H1 (cell line): ENCODE data around the gene ZNF24. TPM values are rescaled to one million over a fixed set of nuclear protein-coding genes. Genes with fewer than 3 reads are reported as not detected.

Source experiments
- BACH1 ChIP-seq: IDR thresholded peaks from 2 replicates; pipeline ENCODE4 v1.6.1; 2012; ENCODE audit warnings: low read length, improper control_type of control experiment
- CBX5 ChIP-seq: fragments of 300-800, 300-1000 bp; sonication (generic); IDR thresholded peaks from 2 replicates; pipeline ENCODE4 v1.7.1; 2016; ENCODE audit warnings: antibody characterized with exemption, low read length, low read depth
- CBX8 ChIP-seq: fragments of 300-800, 300-1000 bp; sonication (generic); IDR thresholded peaks from 2 replicates; pipeline ENCODE4 v1.7.1; 2016; ENCODE audit warnings: low read depth, low read length, borderline replicate concordance
- CREB1 ChIP-seq: IDR thresholded peaks from 2 replicates; pipeline ENCODE4 v1.6.1; 2012; ENCODE audit warnings: inconsistent platforms
- CTBP2 ChIP-seq: IDR thresholded peaks from 2 replicates; pipeline ENCODE4 v1.7.0; 2011; ENCODE audit warnings: borderline replicate concordance, mild to moderate bottlenecking, moderate library complexity, mixed read lengths, low read length; ENCODE audit not compliant: insufficient read depth, insufficient read length
- EP300 ChIP-seq, 2 experiments: IDR thresholded peaks; 1 replicate in 1 of 2; 2 replicates in 1 of 2; pipeline ENCODE4 v1.6.1; 2011 to 2012; ENCODE audit warnings: low read depth in 2 of 2, low read length in 2 of 2, mild to moderate bottlenecking in 2 of 2, borderline replicate concordance in 1 of 2, inconsistent platforms in 1 of 2, moderate library complexity in 1 of 2
- FOSL1 ChIP-seq: IDR thresholded peaks from 2 replicates; pipeline ENCODE4 v1.6.1; 2011; ENCODE audit warnings: mild to moderate bottlenecking, low read depth, low read length, moderate library complexity; ENCODE audit not compliant: insufficient read depth
- GABPA ChIP-seq: IDR thresholded peaks from 2 replicates; pipeline ENCODE4 v1.6.1; 2011; ENCODE audit warnings: mild to moderate bottlenecking, low read length, moderate library complexity, borderline replicate concordance; ENCODE audit not compliant: insufficient read depth
- HDAC6 ChIP-seq: IDR thresholded peaks from one replicate; pipeline ENCODE4 v1.7.1; 2012; ENCODE audit warnings: low read depth, mild to moderate bottlenecking, inconsistent platforms, low read length, moderate library complexity
- KDM1A ChIP-seq: fragments of 200-600, 300-600 bp; sonication (generic); IDR thresholded peaks from 2 replicates; pipeline ENCODE4 v1.7.1; 2016; ENCODE audit warnings: mild to moderate bottlenecking, low read length, borderline replicate concordance
- KDM4A ChIP-seq: IDR thresholded peaks from one replicate; pipeline ENCODE4 v1.7.1; 2012; ENCODE audit warnings: low read depth, mild to moderate bottlenecking, moderate library complexity, low read length, inconsistent platforms; ENCODE audit not compliant: severe bottlenecking
- KDM5A ChIP-seq: fragments of 200-600 bp; IDR thresholded peaks from 2 replicates; pipeline ENCODE4 v1.7.1; 2012; ENCODE audit warnings: mild to moderate bottlenecking, low read length, inconsistent platforms, mixed read lengths
- MAFK ChIP-seq: IDR thresholded peaks from 2 replicates; pipeline ENCODE4 v1.6.1; 2012; ENCODE audit warnings: low read depth, mild to moderate bottlenecking, improper control_type of control experiment, low read length
- NRF1 ChIP-seq: IDR thresholded peaks from 2 replicates; pipeline ENCODE4 v1.6.1; 2011; ENCODE audit warnings: mild to moderate bottlenecking, low read depth, low read length, improper control_type of control experiment
- RFX5 ChIP-seq: IDR thresholded peaks from 2 replicates; pipeline ENCODE4 v1.6.1; 2011; ENCODE audit warnings: low read depth, low read length, improper control_type of control experiment, borderline replicate concordance
- RXRA ChIP-seq: IDR thresholded peaks from 2 replicates; pipeline ENCODE4 v1.6.1; 2011; ENCODE audit warnings: low read depth, mild to moderate bottlenecking, low read length, moderate library complexity; ENCODE audit not compliant: insufficient read depth
- SIN3A ChIP-seq, 2 experiments: IDR thresholded peaks in 1 of 2; conservative IDR thresholded peaks in 1 of 2; 2 replicates each; pipeline ENCODE4 v1.6.1; 2011 to 2012; ENCODE audit warnings: low read length in 2 of 2, improper control_type of control experiment in 1 of 2, low read depth in 1 of 2, mild to moderate bottlenecking in 1 of 2
- SIX5 ChIP-seq: IDR thresholded peaks from 2 replicates; pipeline ENCODE4 v1.6.1; 2011; ENCODE audit warnings: mild to moderate bottlenecking, low read depth, low read length
- SRF ChIP-seq: IDR thresholded peaks from 2 replicates; pipeline ENCODE4 v1.6.1; 2011; ENCODE audit warnings: mild to moderate bottlenecking, low read depth, low read length, moderate library complexity
- TAF7 ChIP-seq: optimal IDR thresholded peaks from 2 replicates; pipeline ENCODE3; 2011; ENCODE audit warnings: low read depth, mild to moderate bottlenecking, inconsistent platforms, low read length, moderate library complexity, borderline replicate concordance
- TBP ChIP-seq: IDR thresholded peaks from 2 replicates; pipeline ENCODE4 v1.6.1; 2011; ENCODE audit warnings: low read depth, low read length, improper control_type of control experiment
- ZNF274 ChIP-seq: IDR thresholded peaks from 2 replicates; pipeline ENCODE4 v1.7.0; 2012; ENCODE audit warnings: low read length, borderline replicate concordance; ENCODE audit errors: extremely low read depth
- polyA plus RNA-seq, 7 experiments: library from polyadenylated mRNA; depleted of rRNA in 3 of 7; stranded (reverse) in 5 of 7; unstranded in 2 of 7; fragments of >200 nt in 5 of 7; fragments of 200-250 nt in 2 of 7; gene quantifications; 1 replicate in 5 of 7; 2 replicates in 1 of 7; 4 replicates in 1 of 7; pipeline versions ENCODE4 v1.2.1 to v1.2.3, GENCODE V29; 2011 to 2013; ENCODE audit warnings: missing spikeins in 2 of 7, mixed read lengths in 2 of 7
- total RNA-seq: library from RNA; stranded (reverse); fragmentation: NEBNext Ultra II Directional; extraction: Animal tissue kit (Norgen Biotek cat#: 25700); gene quantifications from 2 replicates; pipeline ENCODE4 v1.2.1, GENCODE V29; 2021
- TF ChIP-seq, protein P1 (sequence below): IDR thresholded peaks from 2 replicates; pipeline ENCODE4 v1.6.1; 2011; ENCODE audit warnings: low read depth, mild to moderate bottlenecking, low read length; ENCODE audit not compliant: insufficient read depth

Gene ZNF24
- total and polyA plus RNA-seq, 2 of the 8 experiments (the other 6 are each of a cell fraction or from before 2014, with no cell fraction given) = 12.5 to 56.9 TPM

DNA sequence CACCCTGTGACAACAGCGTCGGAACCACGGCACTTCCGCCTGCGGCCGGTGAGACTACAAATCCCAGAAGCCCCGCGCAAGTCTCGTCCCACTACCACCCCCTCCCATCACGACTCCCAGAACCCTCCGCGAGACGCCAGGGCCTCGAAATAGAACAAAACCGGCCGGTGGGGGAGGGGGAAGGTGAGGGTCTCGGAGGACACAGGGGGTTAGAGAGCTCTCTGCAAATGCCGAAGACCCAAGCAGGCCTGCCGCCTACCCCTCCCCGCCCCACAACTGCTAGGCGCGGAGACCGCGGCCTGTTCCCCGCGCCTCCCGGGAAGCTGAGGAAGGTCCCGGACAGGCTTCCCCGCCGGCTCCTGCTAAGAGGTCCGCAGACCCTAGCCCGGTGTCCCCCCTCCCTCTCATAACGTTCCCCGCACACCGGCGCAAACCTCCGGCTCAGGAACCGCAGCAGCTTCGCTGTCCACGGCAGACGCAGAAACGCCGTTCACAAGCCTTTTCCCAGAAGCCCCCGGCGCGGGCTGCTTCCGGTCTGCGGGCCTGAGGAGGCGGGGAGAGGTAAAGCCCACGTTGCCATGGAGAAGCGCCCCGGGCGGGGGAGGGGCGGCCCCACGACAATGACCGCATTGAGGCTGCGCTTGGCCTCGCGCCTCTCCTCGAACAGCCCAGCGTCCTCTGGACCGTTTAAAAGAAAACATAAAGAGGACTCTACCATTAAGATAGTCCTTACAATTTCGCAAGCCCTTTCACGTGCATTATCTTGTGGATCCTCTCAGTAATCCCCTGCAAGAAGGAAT, at the start of gene ZNF24 (continued):
- TF ChIP-seq SIX5 = peak; percentile 72
- TF ChIP-seq SRF = no peak
- no peak for TF ChIP-seq CBX8
- TF ChIP-seq, protein P1, sequence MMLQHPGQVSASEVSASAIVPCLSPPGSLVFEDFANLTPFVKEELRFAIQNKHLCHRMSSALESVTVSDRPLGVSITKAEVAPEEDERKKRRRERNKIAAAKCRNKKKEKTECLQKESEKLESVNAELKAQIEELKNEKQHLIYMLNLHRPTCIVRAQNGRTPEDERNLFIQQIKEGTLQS = no peak
- no peak for TF ChIP-seq KDM1A
- TF ChIP-seq CTBP2 = no peak
- TF ChIP-seq TBP = peak; percentile 74
- TF ChIP-seq KDM5A = no peak
- no peak; the same call in 1 of the 2 replicates for TF ChIP-seq NRF1
- no peak for TF ChIP-seq RXRA
- TF ChIP-seq HDAC6 = no peak
- no peak; the same call in 1 of the 2 replicates for TF ChIP-seq GABPA
- no peak for TF ChIP-seq ZNF274
- TF ChIP-seq TAF7 = no peak
- peak; percentile 38; the same call in 1 of the 2 replicates for TF ChIP-seq BACH1
- peak; percentile 47 for TF ChIP-seq KDM4A
- TF ChIP-seq MAFK = no peak
- TF ChIP-seq SIN3A (conservative IDR thresholded peaks at IDR 0.05 in 1 of 2, IDR thresholded peaks at IDR 0.05 in 1 of 2; ENCODE audit: low read depth in 1 of 2, low read length in 2 of 2) = peak; percentile 71 to 86; a peak in 3 of 4 replicates
- no peak for TF ChIP-seq FOSL1
- no peak; a peak in 1 of 3 replicates for TF ChIP-seq EP300 (IDR thresholded peaks at IDR 0.05; ENCODE audit: borderline replicate concordance in 1 of 2, low read depth in 2 of 2, low read length in 2 of 2)
- TF ChIP-seq CREB1 = peak; percentile 71
- TF ChIP-seq CBX5 = no peak
- no peak for TF ChIP-seq RFX5
